K562 treated with DMSO at 1 percent for 12 hours (cell line): ENCODE results near the gene BTBD16. TPM values are rescaled to one million over a fixed set of nuclear protein-coding genes. Genes with fewer than 3 reads are reported as not detected.

Experiments
- total RNA-seq: library from RNA; unstranded; fragments of 300-600 nt; gene quantifications from 2 replicates; pipeline ENCODE4 v1.2.3, GENCODE V29; 2022; ENCODE audit not compliant: insufficient read depth

The BTBD16 gene
- total RNA-seq, result not detected in 2 replicates

GRCh38 chr10:122271076-122271475, at the start of gene BTBD16:
Gene BTBD16 (plus strand): TSS chr10:122271296. CDS start chr10:122275082, 3,786 bp downstream.

DNA sequence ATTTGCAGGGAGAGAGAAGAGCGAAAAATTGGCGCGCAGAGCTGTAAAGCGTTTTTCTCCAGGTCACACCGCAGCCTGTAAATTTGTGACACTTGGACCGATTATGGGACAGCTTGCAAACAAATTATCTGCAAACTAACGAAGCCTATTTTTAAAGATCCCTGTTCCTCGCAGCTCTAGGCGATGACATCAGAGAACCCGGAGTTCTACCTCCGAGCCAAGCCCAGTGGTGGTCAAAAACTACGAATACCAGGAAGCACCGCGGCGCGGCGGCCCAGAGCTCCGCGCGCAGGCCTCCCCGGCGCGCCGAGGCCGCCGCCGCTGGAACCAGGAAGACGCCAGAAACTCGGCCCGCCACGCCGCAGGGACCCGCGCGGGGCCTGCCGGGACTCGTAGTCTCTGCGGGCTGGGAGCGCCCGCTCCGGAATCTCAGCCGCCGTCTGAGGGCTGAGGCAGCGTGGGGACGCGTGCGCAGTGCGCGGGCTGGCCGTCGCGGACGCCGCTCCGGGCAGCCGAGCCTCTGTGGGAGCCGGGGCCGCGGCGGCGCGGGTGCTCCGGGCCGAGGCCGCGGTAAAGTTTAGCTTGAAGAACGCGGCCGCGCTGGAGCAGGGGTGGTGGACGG, 103.3 kb downstream of the BTBD16 start, which contains the start of gene PLEKHA1:
Gene PLEKHA1, plus strand, starts transcription at position 472 of the 622 bp plus-strand sequence. CDS start 18,493 bp downstream, outside the sequence.

Other genes with a start within 250 kb of the BTBD16 start
- gene PLEKHA1, start 103.4 kb downstream of the BTBD16 start, total RNA-seq, result 0.27 and 0.94 TPM in 2 replicates
- not detected in 2 replicates for gene ARMS2, start 183.4 kb downstream of the BTBD16 start, total RNA-seq
- not detected in 2 replicates for gene HTRA1, start 190.3 kb downstream of the BTBD16 start, total RNA-seq